A673 (cell line): Measurements from ENCODE around the gene HOXA13. TPM values are rescaled to one million over a fixed set of nuclear protein-coding genes. Genes with fewer than 3 reads are reported as not detected.
A peak's percentile ranks its signal among the peaks of the same experiment; 100 is the strongest.

Experiments used
- BruUV-seq: library from RNA; stranded (reverse); fragments of 400-500 nt; replicated peaks from 2 replicates; lab custom pipeline; 2021; lab: Mats Ljungman, UMichigan
- CTCF ChIA-PET: fragments of 300-600 bp; sonication (Branson Sonifier 250); formaldehyde crosslinking; loops from one replicate; lab custom pipeline; 2022; ENCODE audit warnings: antibody characterized with exemption; lab: Charles Lee
- POLR2A ChIA-PET: fragments of 300-600 bp; sonication (Branson Sonifier 250); formaldehyde crosslinking; loops from one replicate; lab custom pipeline; 2022; ENCODE audit warnings: antibody characterized with exemption; ENCODE audit not compliant: low non-redundant PET; lab: Charles Lee
- DNase-seq: peaks from one replicate; pipeline ENCODE4 v3.0.0-alpha.2; 2015; ENCODE audit warnings: low spot score
- H3K27ac ChIP-seq: fragments of 200-600 bp; sonication (generic); 2 replicates; pipeline ENCODE4 v1.5.1; 2016; ENCODE audit warnings: mixed run types, low read depth, mild to moderate bottlenecking, mixed read lengths, antibody characterized with exemption, low read length; ENCODE audit not compliant: poor library complexity, severe bottlenecking
- H3K27me3 ChIP-seq: fragments of 200-600 bp; sonication (generic); replicated peaks from 2 replicates; pipeline ENCODE4 v1.6.1; 2017; ENCODE audit warnings: mixed run types, low read depth, mild to moderate bottlenecking, mixed read lengths, antibody characterized with exemption, low read length; ENCODE audit not compliant: insufficient read depth, poor library complexity
- H3K36me3 ChIP-seq: fragments of 200-600 bp; sonication (generic); 2 replicates; pipeline ENCODE4 v1.6.1; 2016; ENCODE audit warnings: mixed run types, mild to moderate bottlenecking, mixed read lengths, antibody characterized with exemption, low read length; ENCODE audit not compliant: insufficient read depth, poor library complexity, severe bottlenecking
- H3K4me1 ChIP-seq: fragments of 200-600 bp; sonication (generic); 2 replicates; pipeline ENCODE4 v1.6.1; 2017; ENCODE audit warnings: mixed run types, mild to moderate bottlenecking, mixed read lengths, antibody characterized with exemption, low read length; ENCODE audit not compliant: insufficient read depth, poor library complexity, severe bottlenecking
- H3K4me3 ChIP-seq: fragments of 200-600 bp; sonication (generic); 2 replicates; pipeline ENCODE4 v1.5.1; 2016; ENCODE audit warnings: low read depth, mixed run types, mild to moderate bottlenecking, mixed read lengths, low read length; ENCODE audit not compliant: poor library complexity, severe bottlenecking
- H3K9me3 ChIP-seq: fragments of 200-600 bp; sonication (generic); 2 replicates; pipeline ENCODE4 v1.6.1; 2016; ENCODE audit warnings: mixed run types, low read depth, mild to moderate bottlenecking, mixed read lengths, antibody characterized with exemption, low read length; ENCODE audit not compliant: poor library complexity, severe bottlenecking
- EZH2 ChIP-seq: fragments of 200-600 bp; sonication (generic); IDR thresholded peaks from 2 replicates; pipeline ENCODE4 v1.6.1; 2017; ENCODE audit warnings: borderline replicate concordance, low read depth, mild to moderate bottlenecking, mixed read lengths, antibody characterized with exemption, low read length; ENCODE audit not compliant: poor library complexity, severe bottlenecking
- intact Hi-C: fragments of 100-400 bp; cut with micrococcal nuclease; formaldehyde crosslinking; loops from one replicate; pipeline ENCODE4 v1.10.0; 2022; ENCODE audit not compliant: unreplicated experiment
- total RNA-seq: library from RNA; stranded (reverse); gene quantifications from 2 replicates; pipeline ENCODE4 v1.2.3, GENCODE V29; 2021
- TF ChIP-seq, protein P1 (sequence below): fragments of 300-800, 200-600 bp; sonication (generic); conservative IDR thresholded peaks from 2 replicates; pipeline ENCODE4 v1.5.1; 2017; ENCODE audit warnings: low read depth, mild to moderate bottlenecking, antibody characterized with exemption, low read length, moderate library complexity, mixed read lengths

HOXA13 gene
- total RNA-seq, 1 experiment from 2014 or later: not detected

DNA sequence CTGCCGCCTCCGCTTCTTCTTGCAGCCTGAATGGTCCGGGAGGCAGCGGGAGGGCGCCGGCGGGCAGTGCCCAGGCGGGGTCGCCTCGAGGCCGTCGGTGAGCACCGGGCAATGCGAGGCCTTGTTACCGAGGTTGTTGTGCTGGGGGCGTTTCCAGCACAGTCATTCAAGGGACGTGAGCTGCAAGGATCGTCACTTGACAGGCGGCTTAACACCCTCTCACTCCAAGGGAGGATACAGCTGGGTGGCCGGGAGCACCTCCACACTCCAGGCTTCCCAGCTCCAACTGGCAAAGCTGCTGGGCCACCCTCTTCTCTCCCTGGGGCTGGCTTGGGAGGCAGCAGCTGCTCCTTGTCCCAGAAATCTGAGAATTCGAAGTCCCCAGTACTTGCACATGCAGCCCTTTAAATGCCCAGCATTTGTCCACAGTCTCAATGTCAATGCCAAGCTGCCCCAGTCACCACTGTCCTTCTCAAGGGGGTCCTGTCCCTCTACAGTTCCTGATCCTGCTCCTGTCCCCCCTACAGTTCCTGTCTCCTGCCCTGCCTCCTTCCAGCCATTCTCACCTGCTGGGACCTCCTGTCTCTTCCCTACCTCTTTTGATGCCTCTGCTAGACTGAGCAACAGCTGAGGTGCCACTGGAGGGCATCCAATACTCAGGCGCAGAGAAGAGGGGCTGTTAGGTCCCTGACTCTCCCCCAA is 10.4 kb downstream of the HOXA13 start:
- Histone ChIP-seq H3K9me3 (no peaks in the 10 kb centered on the region), H3K4me3 (no peak overlapping the region), H3K27me3 (peaks cover 100% of the 10 kb centered on the region), H3K4me1 (no peaks in the 10 kb centered on the region), H3K27ac (no peak overlapping the region), H3K36me3 (no peaks in the 10 kb centered on the region)
- intact Hi-C loops: no loop called here
- no TSS peak for BruUV-seq
- no peak for DNase-seq
- POLR2A ChIA-PET: no interaction called here
- TF ChIP-seq EZH2: no peak
- TF ChIP-seq, protein P1, sequence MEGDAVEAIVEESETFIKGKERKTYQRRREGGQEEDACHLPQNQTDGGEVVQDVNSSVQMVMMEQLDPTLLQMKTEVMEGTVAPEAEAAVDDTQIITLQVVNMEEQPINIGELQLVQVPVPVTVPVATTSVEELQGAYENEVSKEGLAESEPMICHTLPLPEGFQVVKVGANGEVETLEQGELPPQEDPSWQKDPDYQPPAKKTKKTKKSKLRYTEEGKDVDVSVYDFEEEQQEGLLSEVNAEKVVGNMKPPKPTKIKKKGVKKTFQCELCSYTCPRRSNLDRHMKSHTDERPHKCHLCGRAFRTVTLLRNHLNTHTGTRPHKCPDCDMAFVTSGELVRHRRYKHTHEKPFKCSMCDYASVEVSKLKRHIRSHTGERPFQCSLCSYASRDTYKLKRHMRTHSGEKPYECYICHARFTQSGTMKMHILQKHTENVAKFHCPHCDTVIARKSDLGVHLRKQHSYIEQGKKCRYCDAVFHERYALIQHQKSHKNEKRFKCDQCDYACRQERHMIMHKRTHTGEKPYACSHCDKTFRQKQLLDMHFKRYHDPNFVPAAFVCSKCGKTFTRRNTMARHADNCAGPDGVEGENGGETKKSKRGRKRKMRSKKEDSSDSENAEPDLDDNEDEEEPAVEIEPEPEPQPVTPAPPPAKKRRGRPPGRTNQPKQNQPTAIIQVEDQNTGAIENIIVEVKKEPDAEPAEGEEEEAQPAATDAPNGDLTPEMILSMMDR: no peak
- CTCF ChIA-PET: no interaction called here

DNA sequence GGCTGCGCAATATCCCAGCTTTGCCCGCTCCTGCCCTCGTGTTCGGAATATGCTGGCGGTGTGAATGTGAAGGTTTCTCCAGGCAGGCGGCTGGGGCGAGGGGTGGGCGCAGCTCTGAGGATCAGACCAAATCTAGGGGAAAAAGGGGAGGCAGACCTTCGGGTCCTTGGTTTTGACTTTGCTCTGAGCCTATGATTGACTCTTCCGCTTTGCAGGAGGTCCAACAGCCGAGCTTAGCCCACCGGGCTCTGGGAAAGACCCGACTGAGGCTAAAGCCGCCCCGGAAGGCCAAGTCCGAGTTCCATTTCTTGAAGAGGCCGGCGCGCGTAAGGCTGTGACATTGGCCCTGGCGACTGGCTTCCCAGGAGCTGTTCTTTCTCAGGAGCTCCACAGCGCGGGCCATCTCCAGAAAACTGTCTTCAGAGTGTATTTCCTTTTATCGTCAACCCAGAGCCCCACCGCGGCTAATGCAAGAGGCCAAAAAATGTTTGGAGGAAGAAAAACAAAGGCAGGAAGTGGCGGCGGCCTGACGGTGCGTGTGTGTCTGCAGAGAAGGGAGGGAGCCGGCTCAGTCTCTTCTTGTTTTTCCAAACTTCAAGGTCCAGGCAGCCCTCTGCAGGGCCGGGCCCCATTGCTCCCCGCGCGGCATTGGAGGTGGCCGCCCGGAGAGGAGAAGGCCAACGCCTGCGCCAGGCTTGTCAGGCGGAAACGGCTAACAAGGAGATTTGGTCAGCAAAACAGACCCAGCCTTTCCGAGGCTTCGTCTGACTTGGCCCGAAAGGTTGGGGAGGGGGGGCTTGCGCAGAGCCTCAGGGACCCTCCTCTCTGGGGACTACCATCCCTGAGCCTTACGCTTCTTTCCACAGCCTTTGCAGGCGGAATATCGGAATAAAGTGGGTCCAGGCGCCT is 11.3 kb downstream of the HOXA13 start:
- intact Hi-C loops: no loop called here
- CTCF ChIA-PET: no interaction called here
- no peak for DNase-seq

More for the DNA sequence above, 11.3 kb downstream of the HOXA13 start:
- Histone ChIP-seq H3K9me3 (no peaks in the 10 kb centered on the region), H3K36me3 (no peaks in the 10 kb centered on the region), H3K4me3 (no peak overlapping the region), H3K4me1 (no peaks in the 10 kb centered on the region), H3K27ac (no peak overlapping the region), H3K27me3 (peaks cover 100% of the 10 kb centered on the region)
- no TSS peak for BruUV-seq
- TF ChIP-seq EZH2: peak; percentile 86
- TF ChIP-seq, protein P1: no peak
- POLR2A ChIA-PET: no interaction called here
